Measurements from ENCODE around the gene LPO.

The LPO gene

GRCh38 chr17:58253082-58253481 is 14.7 kb downstream of the LPO start:
- Histone ChIP-seq H3K23ac (ENCODE audit: low read length) (no peak overlapping the region), H2AK5ac (ENCODE audit: low read length) (no peak overlapping the region), H4K12ac (ENCODE audit: low read depth, low read length) (no peak overlapping the region), H3K36me3 (ENCODE audit: control insufficient read depth in 1 of 2, insufficient read depth in 2 of 2, low read length in 2 of 2) (no peaks in the 10 kb centered on the region), H3K14ac (ENCODE audit: low read length) (no peak overlapping the region), H3K4me3 (ENCODE audit: low read depth, low read length) (no peak overlapping the region), H3K9me3 (ENCODE audit: insufficient read depth, low read depth, low read length) (peaks cover 2% of the 10 kb centered on the region), H3K27ac (ENCODE audit: low read depth, low read length) (no peak overlapping the region), H3K27me3 (ENCODE audit: insufficient read depth, low read length) (peaks cover 27% of the 10 kb centered on the region), H3K9ac (ENCODE audit: low read length) (no peak overlapping the region), H3K4me2 (ENCODE audit: low read length) (no peak overlapping the region), H4K8ac (ENCODE audit: low read depth, low read length) (no peak overlapping the region), H3K4ac (ENCODE audit: low read depth, low read length) (no peak overlapping the region), H2BK120ac (ENCODE audit: insufficient read depth, low read length, poor library complexity) (no peak overlapping the region), H2AFZ (ENCODE audit: insufficient read depth, low read length, poor library complexity) (no peak overlapping the region), H3K79me2 (ENCODE audit: control insufficient read depth, insufficient read depth, low read length, poor library complexity) (no peaks in the 10 kb centered on the region), H3K18ac (ENCODE audit: low read length) (no peak overlapping the region), H4K91ac (ENCODE audit: low read depth, low read length) (no peak overlapping the region), H3K79me1 (ENCODE audit: low read length) (no peaks in the 10 kb centered on the region), H2BK5ac (ENCODE audit: low read depth, low read length, poor library complexity) (no peak overlapping the region), H2BK12ac (ENCODE audit: low read length) (no peak overlapping the region), H3K4me1 (ENCODE audit: control insufficient read depth in 1 of 2, insufficient read depth in 2 of 2, low read length in 2 of 2) (peaks cover 4 to 6% of the 10 kb centered on the region in 2 experiments)
- no peak for DNase-seq
- 100% methylated on average over 1 of the region's 3 CpGs for WGBS (ENCODE audit: extremely low coverage, insufficient coverage, insufficient read length)

- no peaks in the 10 kb centered on the region for H3K9me3 ChIP-seq (ENCODE audit: insufficient read depth, low read depth, low read length)
- no peaks in the 10 kb centered on the region for H3K79me2 ChIP-seq (ENCODE audit: control insufficient read depth, insufficient read depth, low read length, poor library complexity)
- H3K23ac ChIP-seq (ENCODE audit: low read length) = no peak overlapping the region
- H2AK5ac ChIP-seq (ENCODE audit: low read length) = no peak overlapping the region
- no CpG with 5 or more reads among the region's 8 CpGs for WGBS (ENCODE audit: extremely low coverage, insufficient coverage, insufficient read length)
- H3K4ac ChIP-seq (ENCODE audit: low read depth, low read length) = no peak overlapping the region
- no peaks in the 10 kb centered on the region for H3K79me1 ChIP-seq (ENCODE audit: low read length)
- H2BK12ac ChIP-seq (ENCODE audit: low read length) = no peak overlapping the region
- no peak overlapping the region for H4K91ac ChIP-seq (ENCODE audit: low read depth, low read length)
- no peak overlapping the region for H3K27ac ChIP-seq (ENCODE audit: low read depth, low read length)
- no peak overlapping the region for H3K18ac ChIP-seq (ENCODE audit: low read length)
- H3K14ac ChIP-seq (ENCODE audit: low read length) = no peak overlapping the region
- no peak overlapping the region for H3K4me2 ChIP-seq (ENCODE audit: low read length)
- peak in 1 of 2 donors; percentile 8 for DNase-seq
- no peak overlapping the region for H2AFZ ChIP-seq (ENCODE audit: insufficient read depth, low read length, poor library complexity)
- no peaks in the 10 kb centered on the region for H3K36me3 ChIP-seq (ENCODE audit: control insufficient read depth in 1 of 2, insufficient read depth in 2 of 2, low read length in 2 of 2)
- H4K12ac ChIP-seq (ENCODE audit: low read depth, low read length) = no peak overlapping the region
- H4K8ac ChIP-seq (ENCODE audit: low read depth, low read length) = no peak overlapping the region
- H2BK5ac ChIP-seq (ENCODE audit: low read depth, low read length, poor library complexity) = no peak overlapping the region
- H3K9ac ChIP-seq (ENCODE audit: low read length) = no peak overlapping the region
- peaks cover 15% of the 10 kb centered on the region for H3K27me3 ChIP-seq (ENCODE audit: insufficient read depth, low read length)
- H2BK120ac ChIP-seq (ENCODE audit: insufficient read depth, low read length, poor library complexity) = no peak overlapping the region
- no peak overlapping the region for H3K4me3 ChIP-seq (ENCODE audit: low read depth, low read length)
- no peaks in the 10 kb centered on the region for H3K4me1 ChIP-seq (ENCODE audit: control insufficient read depth in 1 of 2, insufficient read depth in 2 of 2, low read length in 2 of 2)
Measured at GRCh38 chr17:58254803-58255202, 16.4 kb downstream of the LPO start.

GRCh38 chr17:58262149-58262548 is 23.8 kb downstream of the LPO start:
- no peak overlapping the region for H3K18ac ChIP-seq (ENCODE audit: low read length)
- no peak overlapping the region for H2AK5ac ChIP-seq (ENCODE audit: low read length)
- no peak overlapping the region for H4K8ac ChIP-seq (ENCODE audit: low read depth, low read length)
- H3K27ac ChIP-seq (ENCODE audit: low read depth, low read length) = no peak overlapping the region
- H3K79me1 ChIP-seq (ENCODE audit: low read length) = no peaks in the 10 kb centered on the region
- no peak overlapping the region for H2AFZ ChIP-seq (ENCODE audit: insufficient read depth, low read length, poor library complexity)
- H3K9ac ChIP-seq (ENCODE audit: low read length) = no peak overlapping the region
- H3K4ac ChIP-seq (ENCODE audit: low read depth, low read length) = no peak overlapping the region
- H4K91ac ChIP-seq (ENCODE audit: low read depth, low read length) = no peak overlapping the region
- H3K79me2 ChIP-seq (ENCODE audit: control insufficient read depth, insufficient read depth, low read length, poor library complexity) = no peaks in the 10 kb centered on the region
- H3K4me1 ChIP-seq (ENCODE audit: control insufficient read depth in 1 of 2, insufficient read depth in 2 of 2, low read length in 2 of 2) = no peaks in the 10 kb centered on the region
- no peak overlapping the region for H2BK5ac ChIP-seq (ENCODE audit: low read depth, low read length, poor library complexity)
- no peak overlapping the region for H2BK120ac ChIP-seq (ENCODE audit: insufficient read depth, low read length, poor library complexity)
- H3K9me3 ChIP-seq (ENCODE audit: insufficient read depth, low read depth, low read length) = no peaks in the 10 kb centered on the region
- H3K27me3 ChIP-seq (ENCODE audit: insufficient read depth, low read length) = no peaks in the 10 kb centered on the region
- WGBS (ENCODE audit: extremely low coverage, insufficient coverage, insufficient read length) = no CpG with 5 or more reads among the region's 11 CpGs
- no peak overlapping the region for H2BK12ac ChIP-seq (ENCODE audit: low read length)
- H3K4me3 ChIP-seq (ENCODE audit: low read depth, low read length) = no peak overlapping the region
- no peak overlapping the region for H4K12ac ChIP-seq (ENCODE audit: low read depth, low read length)
- H3K4me2 ChIP-seq (ENCODE audit: low read length) = no peak overlapping the region
- H3K14ac ChIP-seq (ENCODE audit: low read length) = no peak overlapping the region
- no peak for DNase-seq
- no peak overlapping the region for H3K23ac ChIP-seq (ENCODE audit: low read length)
- no peaks in the 10 kb centered on the region for H3K36me3 ChIP-seq (ENCODE audit: control insufficient read depth in 1 of 2, insufficient read depth in 2 of 2, low read length in 2 of 2)

- no peak overlapping the region for H3K23ac ChIP-seq (ENCODE audit: low read length)
- no peak overlapping the region for H2AFZ ChIP-seq (ENCODE audit: insufficient read depth, low read length, poor library complexity)
- H3K9ac ChIP-seq (ENCODE audit: low read length) = no peak overlapping the region
- H4K8ac ChIP-seq (ENCODE audit: low read depth, low read length) = no peak overlapping the region
- H2BK120ac ChIP-seq (ENCODE audit: insufficient read depth, low read length, poor library complexity) = no peak overlapping the region
- no peak overlapping the region for H3K4me3 ChIP-seq (ENCODE audit: low read depth, low read length)
- H2AK5ac ChIP-seq (ENCODE audit: low read length) = no peak overlapping the region
- WGBS (ENCODE audit: extremely low coverage, insufficient coverage, insufficient read length) = no CpG with 5 or more reads among the region's 1 CpG
- H3K18ac ChIP-seq (ENCODE audit: low read length) = no peak overlapping the region
- no peak for DNase-seq
- no peaks in the 10 kb centered on the region for H3K79me2 ChIP-seq (ENCODE audit: control insufficient read depth, insufficient read depth, low read length, poor library complexity)
- no peaks in the 10 kb centered on the region for H3K4me1 ChIP-seq (ENCODE audit: control insufficient read depth in 1 of 2, insufficient read depth in 2 of 2, low read length in 2 of 2)
- H4K91ac ChIP-seq (ENCODE audit: low read depth, low read length) = no peak overlapping the region
- no peak overlapping the region for H3K4me2 ChIP-seq (ENCODE audit: low read length)
- H2BK12ac ChIP-seq (ENCODE audit: low read length) = no peak overlapping the region
- no peaks in the 10 kb centered on the region for H3K36me3 ChIP-seq (ENCODE audit: control insufficient read depth in 1 of 2, insufficient read depth in 2 of 2, low read length in 2 of 2)
- H3K4ac ChIP-seq (ENCODE audit: low read depth, low read length) = no peak overlapping the region
- no peaks in the 10 kb centered on the region for H3K79me1 ChIP-seq (ENCODE audit: low read length)
- no peak overlapping the region for H4K12ac ChIP-seq (ENCODE audit: low read depth, low read length)
- no peak overlapping the region for H3K27ac ChIP-seq (ENCODE audit: low read depth, low read length)
- H2BK5ac ChIP-seq (ENCODE audit: low read depth, low read length, poor library complexity) = no peak overlapping the region
- H3K27me3 ChIP-seq (ENCODE audit: insufficient read depth, low read length) = no peaks in the 10 kb centered on the region
- H3K9me3 ChIP-seq (ENCODE audit: insufficient read depth, low read depth, low read length) = no peaks in the 10 kb centered on the region
- H3K14ac ChIP-seq (ENCODE audit: low read length) = no peak overlapping the region
Measured at GRCh38 chr17:58263773-58264172, 25.4 kb downstream of the LPO start.

Measured in trophoblast cell (in vitro differentiated cells and primary cell).